ENCODE results near the gene DUSP5. TPM values are rescaled to one million over a fixed set of nuclear protein-coding genes. Genes with fewer than 3 reads are reported as not detected.

The DUSP5 gene
- total and polyA plus RNA-seq, 7 donors = 1.2 to 77.5 (median 2.1) TPM

DNA sequence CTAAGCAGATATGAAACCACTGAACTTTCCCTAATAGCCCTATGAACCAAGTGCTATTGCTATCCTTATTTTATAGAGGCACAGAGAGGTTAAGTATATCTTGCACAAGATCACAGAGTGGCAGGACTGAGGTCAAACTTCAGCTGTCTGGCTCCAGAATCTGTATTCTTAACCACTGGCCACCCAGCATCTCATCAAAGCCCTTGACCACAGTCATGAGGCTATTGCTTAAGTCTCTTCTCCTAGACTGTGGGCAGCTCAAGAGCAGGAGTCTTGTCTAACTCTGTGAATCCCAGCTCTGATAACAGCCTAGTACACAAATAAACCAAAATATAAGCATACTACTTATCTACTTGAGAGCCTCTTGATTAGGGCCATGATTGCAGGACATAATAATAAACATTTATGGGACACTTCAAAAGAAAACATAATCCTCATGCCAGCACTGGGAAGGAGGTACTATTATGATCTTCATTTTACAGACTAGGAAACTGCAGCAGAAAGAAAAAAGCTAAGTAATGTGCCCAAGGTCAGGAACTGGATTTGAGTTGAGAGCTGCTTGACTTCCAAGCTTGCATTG, 47.3 kb downstream of the DUSP5 start:
- Histone ChIP-seq H3K27ac (no peak overlapping the region), H3K4me3 (no peak overlapping the region), H3K27me3 (ENCODE audit: insufficient read depth in 3 of 3, low read length in 2 of 3) (peaks cover 0 to 2% (median 0%) of the 10 kb centered on the region in 3 donors), H3K36me3 (ENCODE audit: insufficient read depth in 1 of 2, low read depth in 1 of 2) (no peaks in the 10 kb centered on the region), H3K9me3 (no peaks in the 10 kb centered on the region), H3K4me1 (no peaks in the 10 kb centered on the region)
- intact Hi-C loops (cut with DNase I) = loop anchor here (5.0 kb wide), 2 partner anchors 193 to 408 kb away; no protein-coding TSS in a partner anchor
- ATAC-seq (no peak), DNase-seq (no peak)
- TF ChIP-seq CTCF (IDR thresholded peaks at IDR 0.05) = no peak

DNA sequence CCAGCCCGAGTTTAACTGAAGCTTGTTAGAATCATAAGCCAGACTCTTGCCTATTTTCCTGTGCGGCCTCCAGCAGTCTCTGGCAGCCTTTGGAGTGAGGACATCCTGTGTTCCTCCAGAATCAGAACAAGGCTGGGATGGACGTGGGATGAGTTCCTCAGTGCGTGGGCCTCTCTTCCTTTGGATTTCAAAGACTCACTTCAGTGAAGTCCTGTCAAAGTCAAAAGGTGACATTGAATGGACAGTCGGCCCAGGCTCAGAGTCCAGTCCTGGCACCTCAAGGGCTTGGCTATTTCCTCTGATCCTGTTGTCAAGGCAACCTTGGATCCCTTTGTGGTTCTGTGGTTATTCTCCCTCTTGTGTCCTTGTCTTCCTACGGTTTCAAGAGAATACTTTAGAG, 48.4 kb downstream of the DUSP5 start:
- Histone ChIP-seq H3K4me3 (no peak overlapping the region), H3K27me3 (ENCODE audit: insufficient read depth in 3 of 3, low read length in 2 of 3) (peaks cover 0 to 4% (median 0%) of the 10 kb centered on the region in 3 donors), H3K9me3 (no peaks in the 10 kb centered on the region), H3K27ac (no peak overlapping the region), H3K36me3 (ENCODE audit: insufficient read depth in 1 of 2, low read depth in 1 of 2) (no peaks in the 10 kb centered on the region), H3K4me1 (no peaks in the 10 kb centered on the region)
- no peak for TF ChIP-seq CTCF (IDR thresholded peaks at IDR 0.05)
- intact Hi-C loops (cut with DNase I) = loop anchor here (2.0 to 5.0 kb wide), 4 partner anchors 194 to 409 kb away; no protein-coding TSS in a partner anchor
- ATAC-seq = no peak
- no peak for DNase-seq
- 65 to 68% (median 67%) methylated on average over 6 of the region's 6 CpGs for WGBS, 3 donors

DNA sequence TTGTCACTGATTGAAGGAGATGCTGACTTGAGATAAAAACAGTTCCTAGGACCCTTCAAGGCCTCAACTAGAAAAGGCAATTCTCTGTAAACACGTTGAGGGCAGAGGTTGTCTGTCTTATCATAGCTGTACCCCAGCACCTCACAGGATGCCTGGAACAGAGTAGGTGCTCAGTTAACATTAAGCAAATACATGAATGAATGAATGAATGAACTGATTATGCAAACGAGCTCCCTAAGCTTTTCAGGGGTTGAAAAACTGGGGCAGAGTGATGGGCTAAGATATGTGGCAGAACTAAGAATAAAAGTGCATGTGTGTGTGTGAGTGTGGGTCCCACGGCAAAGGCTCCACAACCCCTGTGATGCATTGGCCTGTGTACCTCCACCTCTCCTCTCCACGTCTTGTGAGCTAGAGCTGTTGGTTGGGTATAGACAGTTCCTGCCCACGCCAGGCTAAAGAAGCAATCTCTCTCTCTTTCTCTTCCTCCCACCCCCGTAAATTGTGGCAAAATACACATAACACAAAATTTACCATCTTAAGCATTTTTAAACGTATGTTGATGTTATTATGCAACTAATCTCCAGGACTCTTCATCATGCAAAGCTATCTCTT, 48.9 kb downstream of the DUSP5 start:
- H3K4me1 ChIP-seq = no peaks in the 10 kb centered on the region
- no peak overlapping the region for H3K4me3 ChIP-seq
- peaks cover 0 to 9% (median 0%) of the 10 kb centered on the region in 3 donors for H3K27me3 ChIP-seq (ENCODE audit: insufficient read depth in 3 of 3, low read length in 2 of 3)
- ATAC-seq = no peak
- intact Hi-C loops (cut with DNase I) = loop anchor here (2.0 to 5.0 kb wide), 4 partner anchors 194 to 409 kb away; no protein-coding TSS in a partner anchor
- TF ChIP-seq CTCF (IDR thresholded peaks at IDR 0.05) = no peak
- no peak overlapping the region for H3K27ac ChIP-seq
- no peaks in the 10 kb centered on the region for H3K36me3 ChIP-seq (ENCODE audit: insufficient read depth in 1 of 2, low read depth in 1 of 2)
- 72 to 75% (median 73%) methylated on average over 7 of the region's 7 CpGs for WGBS, 3 donors
- DNase-seq = no peak
- no peaks in the 10 kb centered on the region for H3K9me3 ChIP-seq

GRCh38 chr10:110547139-110547761, 49.5 kb downstream of the DUSP5 start:
- intact Hi-C loops (cut with DNase I) = loop anchor here (2.0 to 5.0 kb wide), 4 partner anchors 195 to 410 kb away; no protein-coding TSS in a partner anchor
- peak; percentile 84 for TF ChIP-seq CTCF (IDR thresholded peaks at IDR 0.05)
- H3K27me3 ChIP-seq (ENCODE audit: insufficient read depth in 3 of 3, low read length in 2 of 3) = peaks cover 0 to 13% (median under 1%) of the 10 kb centered on the region in 3 donors
- H3K4me1 ChIP-seq = no peaks in the 10 kb centered on the region
- DNase-seq = no peak
- H3K4me3 ChIP-seq = no peak overlapping the region
- peak in 3 of 4 donors; percentile 57 to 78 (median 59) for ATAC-seq
- H3K9me3 ChIP-seq = no peaks in the 10 kb centered on the region
- H3K36me3 ChIP-seq (ENCODE audit: insufficient read depth in 1 of 2, low read depth in 1 of 2) = no peaks in the 10 kb centered on the region
- WGBS, 3 donors = 13 to 15% (median 14%) methylated on average over 8 of the region's 8 CpGs
- no peak overlapping the region for H3K27ac ChIP-seq
